ENCODE data around the gene HMGXB4.

HMGXB4 gene

DNA sequence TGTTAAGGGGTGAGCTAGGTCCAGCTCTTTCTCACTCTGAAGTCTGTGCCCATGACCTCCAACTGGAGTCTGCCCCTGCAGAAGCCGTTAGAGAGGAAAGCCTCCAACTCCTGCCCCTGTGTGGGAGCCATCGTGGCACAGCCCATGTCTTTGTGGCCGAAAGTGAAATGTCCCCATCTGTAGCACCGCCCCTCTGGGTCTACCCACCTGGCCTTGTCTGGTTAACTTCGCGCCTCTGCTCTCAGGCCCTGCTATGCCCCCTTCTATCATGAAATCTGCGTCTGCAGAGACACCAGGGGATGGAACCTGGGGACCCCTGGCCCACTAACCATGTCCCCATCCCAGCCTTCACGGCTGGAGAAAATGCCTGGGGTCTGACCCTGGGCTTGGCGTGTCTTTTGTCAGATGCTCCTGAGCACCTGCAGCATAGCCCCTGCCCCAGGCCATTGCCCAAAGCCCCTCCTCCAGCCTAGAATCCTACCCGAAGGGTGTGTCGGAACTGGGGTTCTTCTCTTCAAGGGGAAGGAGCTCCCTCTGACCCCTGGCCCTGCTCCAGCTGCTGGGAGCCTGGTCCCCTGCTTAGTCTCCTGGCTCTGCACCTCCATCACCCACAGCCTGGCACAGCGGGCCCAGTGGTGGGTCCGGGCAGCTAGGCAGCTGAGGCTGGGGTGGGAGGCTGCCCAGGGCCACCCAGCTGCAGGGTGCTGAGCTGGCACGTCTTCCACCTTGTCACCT lies 87.8 kb downstream of the HMGXB4 start:
- Histone ChIP-seq H3K36me3 (peaks cover 68% of the 10 kb centered on the region), H3K4me1 (peaks cover 47% of the 10 kb centered on the region), H3K9me3 (peaks cover 9% of the 10 kb centered on the region; the same call in 1 of the 2 replicates), H4K20me1 (no peaks in the 10 kb centered on the region), H3K4me2 (0 out of 2 replicates have a peak overlapping the region, but pooled peaks have one; percentile 3), H3K27ac (peak overlapping the region; percentile 10; the same call in 1 of the 2 replicates), H3K9ac (no peak overlapping the region), H3K27me3 (no peaks in the 10 kb centered on the region), H3K4me3 (no peak overlapping the region)
- no peak for TF ChIP-seq Cebpa-rat (IDR thresholded peaks at IDR 0.05)
